ENCODE results near the gene TMEM52. TPM values are rescaled to one million over a fixed set of nuclear protein-coding genes. Genes with fewer than 3 reads are reported as not detected.

Gene TMEM52
- total RNA-seq, 2 donors from 2014 or later, result 6.0 to 6.3 TPM

- H3K9me3 Mint-ChIP-seq, result peaks cover 2% of the 10 kb centered on the region
- no peaks in the 10 kb centered on the region for H3K36me3 Mint-ChIP-seq (ENCODE audit: low read depth)
- Histone ChIP-seq H3K27ac (ENCODE audit: low read depth, low read length) (no peak overlapping the region), H3K9ac (ENCODE audit: extremely low read depth, low read length, poor library complexity, severe bottlenecking) (no peak overlapping the region), H3K4me1 (ENCODE audit: control insufficient read depth, insufficient read depth, low read length) (no peaks in the 10 kb centered on the region), H3K27me3 (ENCODE audit: control insufficient read depth, insufficient read depth, low read length, poor library complexity, severe bottlenecking) (no peaks in the 10 kb centered on the region), H3K4me3 (ENCODE audit: low read length) (no peak overlapping the region), H3K9me3 (ENCODE audit: control insufficient read depth, low read length) (no peaks in the 10 kb centered on the region), H3K36me3 (ENCODE audit: control insufficient read depth, insufficient read depth, low read length) (no peaks in the 10 kb centered on the region)
- H3K4me1 Mint-ChIP-seq, result peaks cover 11% of the 10 kb centered on the region
- H3K27ac Mint-ChIP-seq, result no peak overlapping the region
- no peak overlapping the region for H3K4me3 Mint-ChIP-seq
- no peak for TF ChIP-seq CTCF (conservative IDR thresholded peaks at IDR 0.05)
- 90 to 91% methylated on average over 15 to 22 of the region's 22 CpGs for WGBS, 2 experiments (ENCODE audit: insufficient coverage in 1 of 2, insufficient read length in 1 of 2)
- DNase-seq, result no peak
- no peaks in the 10 kb centered on the region for H3K27me3 Mint-ChIP-seq (ENCODE audit: insufficient read depth)
Observed at GRCh38 chr1:1957533-1957961, 38.5 kb upstream of the TMEM52 start.

- Histone ChIP-seq H3K36me3 (ENCODE audit: control insufficient read depth, insufficient read depth, low read length) (no peaks in the 10 kb centered on the region), H3K4me1 (ENCODE audit: control insufficient read depth, insufficient read depth, low read length) (no peaks in the 10 kb centered on the region), H3K9me3 (ENCODE audit: control insufficient read depth, low read length) (no peaks in the 10 kb centered on the region), H3K9ac (ENCODE audit: extremely low read depth, low read length, poor library complexity, severe bottlenecking) (no peak overlapping the region), H3K27me3 (ENCODE audit: control insufficient read depth, insufficient read depth, low read length, poor library complexity, severe bottlenecking) (no peaks in the 10 kb centered on the region), H3K27ac (ENCODE audit: low read depth, low read length) (no peak overlapping the region), H3K4me3 (ENCODE audit: low read length) (no peak overlapping the region)
- 90 to 92% methylated on average over 30 to 38 of the region's 38 CpGs for WGBS, 2 experiments (ENCODE audit: insufficient coverage in 1 of 2, insufficient read length in 1 of 2)
- TF ChIP-seq CTCF (conservative IDR thresholded peaks at IDR 0.05), result no peak
- no peak overlapping the region for H3K27ac Mint-ChIP-seq
- peaks cover 11% of the 10 kb centered on the region for H3K4me1 Mint-ChIP-seq
- no peak overlapping the region for H3K4me3 Mint-ChIP-seq
- no peaks in the 10 kb centered on the region for H3K36me3 Mint-ChIP-seq (ENCODE audit: low read depth)
- no peak for DNase-seq
- no peaks in the 10 kb centered on the region for H3K27me3 Mint-ChIP-seq (ENCODE audit: insufficient read depth)
- peaks cover 2% of the 10 kb centered on the region for H3K9me3 Mint-ChIP-seq
Observed at GRCh38 chr1:1956586-1957532, 37.8 kb upstream of the TMEM52 start.

- no peaks in the 10 kb centered on the region for H3K27me3 ChIP-seq (ENCODE audit: control insufficient read depth, insufficient read depth, low read length, poor library complexity, severe bottlenecking)
- no peak overlapping the region for H3K4me3 ChIP-seq (ENCODE audit: low read length)
- no peaks in the 10 kb centered on the region for H3K9me3 ChIP-seq (ENCODE audit: control insufficient read depth, low read length)
- no peak overlapping the region for H3K4me3 Mint-ChIP-seq
- H3K36me3 ChIP-seq (ENCODE audit: control insufficient read depth, insufficient read depth, low read length), result no peaks in the 10 kb centered on the region
- H3K4me1 Mint-ChIP-seq, result peaks cover 10% of the 10 kb centered on the region
- H3K9ac ChIP-seq (ENCODE audit: extremely low read depth, low read length, poor library complexity, severe bottlenecking), result no peak overlapping the region
- no peaks in the 10 kb centered on the region for H3K27me3 Mint-ChIP-seq (ENCODE audit: insufficient read depth)
- no peak for TF ChIP-seq CTCF (conservative IDR thresholded peaks at IDR 0.05)
- 83% methylated on average over 7 of the region's 7 CpGs; no CpG with 5 or more reads in 1 of the 2 experiments for WGBS, 2 experiments (ENCODE audit: insufficient coverage in 1 of 2, insufficient read length in 1 of 2)
- peaks cover 2% of the 10 kb centered on the region for H3K9me3 Mint-ChIP-seq
- no peaks in the 10 kb centered on the region for H3K36me3 Mint-ChIP-seq (ENCODE audit: low read depth)
- no peaks in the 10 kb centered on the region for H3K4me1 ChIP-seq (ENCODE audit: control insufficient read depth, insufficient read depth, low read length)
- DNase-seq, result no peak
- H3K27ac ChIP-seq (ENCODE audit: low read depth, low read length), result no peak overlapping the region
- H3K27ac Mint-ChIP-seq, result no peak overlapping the region
Observed at GRCh38 chr1:1956101-1956500, 37.0 kb upstream of the TMEM52 start.
